ENCODE measurements around the gene DZIP1.
"Not testable (repeated sequence)": the region's sequence is repeated elsewhere in the genome, so short reads cannot be mapped to it uniquely, and the experiment has no call there.

DZIP1 gene, protein sequence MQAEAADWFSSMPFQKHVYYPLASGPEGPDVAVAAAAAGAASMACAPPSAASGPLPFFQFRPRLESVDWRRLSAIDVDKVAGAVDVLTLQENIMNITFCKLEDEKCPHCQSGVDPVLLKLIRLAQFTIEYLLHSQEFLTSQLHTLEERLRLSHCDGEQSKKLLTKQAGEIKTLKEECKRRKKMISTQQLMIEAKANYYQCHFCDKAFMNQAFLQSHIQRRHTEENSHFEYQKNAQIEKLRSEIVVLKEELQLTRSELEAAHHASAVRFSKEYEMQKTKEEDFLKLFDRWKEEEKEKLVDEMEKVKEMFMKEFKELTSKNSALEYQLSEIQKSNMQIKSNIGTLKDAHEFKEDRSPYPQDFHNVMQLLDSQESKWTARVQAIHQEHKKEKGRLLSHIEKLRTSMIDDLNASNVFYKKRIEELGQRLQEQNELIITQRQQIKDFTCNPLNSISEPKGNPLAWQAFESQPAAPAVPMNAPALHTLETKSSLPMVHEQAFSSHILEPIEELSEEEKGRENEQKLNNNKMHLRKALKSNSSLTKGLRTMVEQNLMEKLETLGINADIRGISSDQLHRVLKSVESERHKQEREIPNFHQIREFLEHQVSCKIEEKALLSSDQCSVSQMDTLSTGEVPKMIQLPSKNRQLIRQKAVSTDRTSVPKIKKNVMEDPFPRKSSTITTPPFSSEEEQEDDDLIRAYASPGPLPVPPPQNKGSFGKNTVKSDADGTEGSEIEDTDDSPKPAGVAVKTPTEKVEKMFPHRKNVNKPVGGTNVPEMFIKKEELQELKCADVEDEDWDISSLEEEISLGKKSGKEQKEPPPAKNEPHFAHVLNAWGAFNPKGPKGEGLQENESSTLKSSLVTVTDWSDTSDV

DNA sequence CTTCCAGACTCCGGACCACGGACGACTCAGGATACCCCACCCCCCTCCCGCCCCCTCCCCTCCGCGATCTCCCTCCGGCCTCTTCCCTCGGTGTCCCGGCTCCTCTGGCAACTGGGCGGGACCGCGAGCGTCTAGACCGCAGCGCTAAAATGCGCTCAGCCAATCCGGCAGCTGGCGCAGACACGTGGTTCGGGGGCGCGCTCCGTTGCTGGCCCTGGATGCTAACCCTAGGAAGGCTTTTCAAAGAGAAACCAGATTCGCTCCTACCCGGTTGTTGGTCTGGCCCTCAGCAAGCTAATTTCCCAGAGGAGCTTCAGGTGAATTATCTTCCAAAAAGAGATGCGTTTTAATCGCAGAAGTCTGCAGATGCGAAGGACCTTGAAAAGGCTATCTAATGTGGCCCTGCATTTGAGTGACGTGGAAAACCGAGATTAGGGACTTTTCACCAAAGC lies at the start of gene DZIP1:
TSS of gene DZIP1 (minus strand) at position 106 of the 452 bp plus-strand sequence. CDS start 2,677 bp downstream, outside the sequence.
- DNase-seq (ENCODE audit: low spot score): peak; percentile 81

DNA sequence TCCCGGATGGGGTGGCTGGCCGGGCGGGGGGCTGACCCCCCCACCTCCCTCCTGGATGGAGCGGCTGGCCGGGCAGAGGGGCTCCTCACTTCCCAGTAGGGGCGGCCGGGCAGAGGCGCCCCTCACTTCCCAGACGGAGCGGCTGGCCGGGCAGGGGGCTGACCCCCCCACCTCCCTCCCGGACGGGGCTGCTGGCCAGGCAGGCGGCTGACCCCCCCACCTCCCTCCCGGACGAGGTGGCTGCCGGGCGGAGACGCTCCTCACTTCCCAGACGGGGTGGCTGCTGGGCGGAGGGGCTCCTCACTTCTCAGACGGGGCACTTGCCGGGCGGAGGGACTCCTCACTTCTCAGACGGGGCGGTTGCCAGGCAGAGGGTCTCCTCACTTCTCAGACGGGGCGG lies 46.5 kb upstream of the DZIP1 start:
- DNase-seq (ENCODE audit: low spot score): not testable (repeated sequence)

DNA sequence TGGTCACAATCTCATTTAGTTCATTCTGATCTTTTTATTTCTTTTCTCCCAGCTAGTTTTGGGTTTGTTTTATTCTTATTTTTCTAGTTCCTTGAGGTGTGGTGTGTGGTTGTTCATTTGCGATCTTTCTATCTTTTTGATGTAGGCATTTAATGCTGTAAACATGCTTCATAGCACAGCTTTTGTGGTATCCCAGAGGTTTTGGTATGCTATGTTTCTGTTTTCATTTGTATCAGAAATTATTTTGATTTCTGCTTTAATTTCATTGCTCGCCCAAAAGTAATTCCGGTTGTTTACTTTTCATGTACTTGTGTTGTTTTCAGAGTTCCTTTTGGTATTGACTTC lies 45.0 kb upstream of the DZIP1 start:
- no peak for DNase-seq (ENCODE audit: low spot score)

DNA sequence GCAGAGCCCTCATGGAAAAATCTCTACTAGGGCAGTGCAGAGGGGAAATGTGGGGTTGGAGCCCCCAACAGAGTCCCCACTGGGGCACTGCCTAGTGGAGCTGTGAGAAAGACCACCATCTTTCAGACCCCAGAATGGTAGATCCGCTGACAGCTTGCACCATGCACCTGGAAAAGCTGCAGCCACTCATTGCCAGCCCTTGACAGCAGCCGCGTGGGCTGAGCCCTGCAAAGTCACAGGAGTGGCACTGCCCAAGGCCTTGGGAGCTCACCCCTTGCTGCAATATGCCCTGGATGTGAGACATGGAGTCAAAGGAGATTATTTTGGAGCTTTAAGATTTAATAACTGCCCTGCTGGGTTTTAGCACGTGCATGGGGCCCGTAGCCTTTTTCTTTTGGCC lies 40.5 kb upstream of the DZIP1 start:
- not testable (repeated sequence) for DNase-seq (ENCODE audit: low spot score)

DNA sequence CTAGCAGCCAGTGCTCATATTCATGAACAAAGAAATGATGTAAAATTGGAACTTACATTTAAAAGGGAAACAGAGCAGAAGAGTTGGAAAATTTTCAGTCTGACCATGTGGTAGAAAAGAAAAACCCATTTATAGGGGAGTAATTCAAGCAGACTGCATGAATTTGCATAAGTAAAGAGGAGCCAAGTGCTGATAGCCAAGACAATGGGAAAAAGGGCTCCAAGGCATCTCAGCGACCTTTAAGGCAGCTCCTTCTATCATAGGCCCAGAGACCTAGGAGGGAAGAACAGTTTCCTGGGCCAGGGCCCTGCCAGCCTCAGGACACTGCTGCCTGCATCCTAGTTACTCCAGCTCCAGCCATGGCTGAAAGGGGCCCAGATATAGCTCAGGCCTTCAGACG lies 39.9 kb upstream of the DZIP1 start:
- no peak for DNase-seq (ENCODE audit: low spot score)

DNA sequence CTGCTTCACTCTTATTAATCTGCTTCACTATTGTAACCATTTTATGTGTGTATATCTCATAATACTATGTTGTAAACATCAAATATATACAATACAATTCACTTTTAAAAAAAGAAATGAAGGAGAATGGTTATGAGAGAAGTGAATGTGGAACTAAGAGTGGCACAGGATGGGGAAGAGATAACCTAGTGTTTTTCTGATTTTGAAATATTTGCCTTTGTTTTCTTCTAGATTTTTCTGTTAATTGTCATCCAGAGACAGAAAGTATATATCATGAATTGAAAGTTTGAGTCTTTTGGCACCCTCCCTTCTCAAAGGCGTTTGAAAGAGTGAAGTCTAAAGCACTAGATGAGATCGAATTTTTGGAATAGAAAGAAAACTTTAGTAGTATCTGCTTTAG lies 35.2 kb upstream of the DZIP1 start:
- DNase-seq (ENCODE audit: low spot score): no peak

DNA sequence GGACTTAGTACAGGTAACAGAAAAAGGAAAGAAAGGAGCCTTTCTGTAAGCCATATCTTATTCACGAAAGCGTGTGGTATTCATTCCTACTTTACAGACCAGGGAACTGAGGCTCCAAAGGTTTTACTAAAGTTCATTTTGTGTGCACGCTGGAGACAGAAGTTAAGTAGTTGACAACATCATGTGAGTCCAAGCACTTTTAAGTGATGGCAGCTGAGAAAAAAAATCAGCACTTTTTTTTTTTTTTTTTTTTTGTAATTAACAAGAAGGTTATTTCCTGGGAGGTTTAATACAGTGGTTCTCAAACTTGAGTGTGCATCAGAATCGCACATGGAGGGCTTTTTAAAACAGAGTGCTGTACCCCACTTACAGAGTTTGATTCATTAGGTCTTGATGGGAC lies 34.5 kb upstream of the DZIP1 start:
- DNase-seq (ENCODE audit: low spot score): no peak

DNA sequence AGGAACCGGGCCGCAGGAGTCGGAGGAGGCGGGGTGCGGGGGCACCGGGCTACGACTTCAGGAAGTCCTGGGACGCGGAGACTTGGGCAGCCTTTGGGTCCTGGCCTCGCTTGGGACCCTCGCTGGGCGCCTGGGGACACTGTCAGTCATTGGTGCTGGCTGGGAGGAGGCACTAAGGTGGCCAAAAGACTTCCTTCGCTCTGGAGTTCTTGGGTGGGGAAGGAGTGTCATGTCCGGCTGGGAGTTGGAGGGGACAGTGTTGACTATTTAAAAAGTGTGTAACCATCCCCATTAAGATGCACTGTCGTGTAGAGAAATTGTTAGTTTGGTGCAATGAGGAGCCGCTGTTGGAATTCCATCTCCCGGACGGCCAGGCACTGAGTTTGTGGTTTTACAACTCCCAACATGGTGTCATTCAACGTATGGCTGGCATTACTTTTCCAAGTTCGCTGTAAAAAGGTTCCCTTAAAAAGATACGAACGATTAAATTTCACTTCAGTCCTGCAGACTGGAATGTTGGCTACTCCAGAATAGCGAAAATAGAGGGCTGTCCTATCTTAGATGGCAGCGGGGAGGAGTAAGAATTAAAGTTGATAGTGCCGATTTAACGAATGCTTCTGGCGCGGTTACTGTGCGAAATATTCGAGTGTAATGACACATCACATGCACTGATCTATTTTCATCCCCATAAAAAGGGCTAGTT lies 33.2 kb upstream of the DZIP1 start:
- peak; percentile 19 for DNase-seq (ENCODE audit: low spot score)

DNA sequence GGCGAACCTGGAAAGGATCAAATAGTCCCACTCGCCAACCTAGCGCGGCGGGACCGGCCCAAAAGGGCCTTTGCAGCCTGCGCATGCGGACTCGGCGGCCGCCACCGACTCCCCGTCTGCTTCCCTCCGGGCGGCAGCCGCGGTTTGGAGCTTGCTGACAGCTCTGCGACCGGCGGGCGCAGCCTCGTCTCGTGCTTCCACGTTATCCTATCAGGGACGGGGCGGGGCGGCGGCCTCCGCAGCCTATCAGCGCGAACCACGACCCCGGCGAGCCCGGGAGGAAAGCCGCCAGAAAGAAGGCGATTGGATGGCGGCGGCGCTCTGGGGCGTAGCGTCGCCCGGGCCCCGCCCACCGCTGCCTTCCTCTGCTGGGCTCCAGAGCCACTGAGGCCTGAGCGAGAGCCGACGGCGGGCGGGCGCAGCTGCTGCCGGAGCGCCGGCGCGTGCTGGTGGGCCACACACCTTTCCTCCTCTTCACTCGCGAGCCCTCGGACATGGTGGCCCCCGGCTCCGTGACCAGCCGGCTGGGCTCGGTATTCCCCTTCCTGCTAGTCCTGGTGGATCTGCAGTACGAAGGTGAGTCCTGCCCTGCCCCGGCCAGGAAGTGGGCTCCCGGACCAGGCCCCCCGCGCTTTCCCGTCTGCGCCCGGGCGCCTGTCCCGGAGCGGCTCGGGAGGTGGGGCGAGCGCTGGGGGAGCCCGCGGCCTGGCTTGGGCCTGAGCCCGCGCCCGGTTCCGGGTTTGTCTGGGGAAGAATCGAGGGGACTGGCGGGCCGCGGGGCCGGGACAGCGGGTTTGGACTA lies 32.5 kb upstream of the DZIP1 start, which contains the start of gene DNAJC3:
TSS of gene DNAJC3 (plus strand) at position 378 of the 802 bp plus-strand sequence. CDS start at position 495, 117 bp downstream.
- DNase-seq (ENCODE audit: low spot score): peak; percentile 98

DNA sequence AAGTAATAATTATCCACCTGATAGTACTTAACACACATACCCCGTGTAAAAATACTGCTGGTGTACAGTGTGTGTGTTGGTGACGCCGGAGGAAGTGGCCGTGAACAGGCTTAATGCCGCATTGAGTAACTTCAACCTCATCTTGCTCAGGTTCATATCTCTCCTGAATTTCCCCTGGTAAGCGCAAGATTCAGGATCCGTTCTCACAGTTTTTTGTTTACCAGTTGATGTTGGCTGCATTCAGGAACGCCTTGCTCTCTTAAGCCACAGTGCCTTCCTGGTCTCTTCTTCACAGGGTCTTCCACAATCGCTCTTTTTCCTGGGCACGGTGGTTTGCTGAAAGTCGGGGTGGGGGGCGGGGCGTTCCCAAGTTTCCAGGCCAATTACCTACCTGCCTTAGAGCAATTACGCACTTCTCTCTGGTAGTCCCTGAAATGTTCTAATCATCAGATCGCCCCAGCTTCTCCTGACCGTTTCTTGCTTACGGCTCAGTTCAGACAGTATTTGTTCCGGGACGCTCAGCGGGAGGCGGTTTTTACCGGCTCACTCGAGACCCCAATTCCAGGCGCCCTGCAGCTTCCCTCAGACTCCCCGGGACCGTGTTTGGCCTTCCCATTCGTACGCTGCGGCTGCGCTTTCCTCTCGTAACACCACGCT lies 31.7 kb upstream of the DZIP1 start:
- DNase-seq (ENCODE audit: low spot score): peak; percentile 16

DNA sequence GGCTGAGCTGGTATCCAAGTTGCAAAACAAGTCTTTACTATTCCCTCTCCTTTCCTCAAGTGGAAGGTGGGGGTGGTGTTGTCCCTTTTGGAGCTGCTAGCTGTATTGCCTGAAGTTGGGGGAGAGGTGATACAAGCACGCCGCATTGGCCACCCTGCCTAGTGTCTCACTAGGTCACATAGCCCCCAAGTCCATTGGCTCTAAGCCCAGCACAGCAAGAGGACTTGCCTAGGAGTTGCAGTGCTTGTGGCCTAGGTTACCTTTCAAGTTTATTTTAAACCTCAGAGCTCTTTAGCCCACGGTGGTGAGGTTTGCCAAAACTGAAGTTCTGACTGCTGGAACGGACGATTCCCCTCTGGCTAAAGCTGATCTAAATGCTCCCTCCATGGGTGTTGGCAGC lies 27.1 kb upstream of the DZIP1 start:
- no peak for DNase-seq (ENCODE audit: low spot score)

DNA sequence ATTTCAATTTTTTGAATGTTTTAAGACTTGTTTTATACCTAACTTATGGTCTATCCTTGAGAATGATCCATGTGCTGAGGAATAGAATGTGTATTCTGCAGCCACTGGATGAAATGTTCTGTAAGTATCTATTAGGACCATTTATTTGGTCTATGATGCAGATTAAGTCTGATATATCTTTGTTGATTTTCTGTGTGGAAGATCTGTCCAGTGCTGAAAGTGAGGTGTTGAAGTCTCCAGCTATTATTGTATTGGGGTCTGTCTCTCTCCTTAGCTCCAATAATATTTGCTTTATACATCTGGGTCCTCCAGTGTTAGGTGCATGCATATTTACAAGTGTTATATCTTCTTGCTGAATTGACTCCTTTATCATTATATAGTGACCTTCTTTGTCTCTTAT lies 22.7 kb upstream of the DZIP1 start:
- not testable (repeated sequence) for DNase-seq (ENCODE audit: low spot score)

DNA sequence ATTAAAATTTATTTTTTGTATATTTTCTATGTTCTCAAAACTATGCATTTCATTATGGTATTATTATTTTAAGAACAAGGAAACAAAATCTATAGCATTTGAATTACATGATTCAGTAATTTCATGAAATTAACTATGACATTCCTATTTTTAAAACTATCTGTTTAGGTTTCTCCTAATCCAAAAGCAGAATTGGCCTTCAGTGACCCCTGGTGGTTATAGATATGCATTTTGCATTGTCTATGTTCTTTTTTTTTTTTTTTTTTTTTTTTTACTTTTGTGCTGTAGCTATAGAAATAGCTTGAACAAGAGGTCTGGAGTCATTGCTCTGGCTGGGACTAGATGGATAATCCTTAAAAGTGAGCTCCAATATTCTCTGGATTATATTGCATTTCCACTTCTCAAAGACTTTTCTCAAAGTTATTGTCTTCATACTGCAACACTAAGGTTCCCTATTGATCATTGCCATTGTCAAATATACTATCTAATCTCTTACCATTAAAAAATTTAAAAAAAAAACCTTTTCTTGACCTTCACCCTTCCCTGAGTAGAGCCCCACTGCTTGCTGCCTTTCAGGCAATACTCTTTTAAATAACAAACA lies 16.6 kb upstream of the DZIP1 start:
- no peak for DNase-seq (ENCODE audit: low spot score)

DNA sequence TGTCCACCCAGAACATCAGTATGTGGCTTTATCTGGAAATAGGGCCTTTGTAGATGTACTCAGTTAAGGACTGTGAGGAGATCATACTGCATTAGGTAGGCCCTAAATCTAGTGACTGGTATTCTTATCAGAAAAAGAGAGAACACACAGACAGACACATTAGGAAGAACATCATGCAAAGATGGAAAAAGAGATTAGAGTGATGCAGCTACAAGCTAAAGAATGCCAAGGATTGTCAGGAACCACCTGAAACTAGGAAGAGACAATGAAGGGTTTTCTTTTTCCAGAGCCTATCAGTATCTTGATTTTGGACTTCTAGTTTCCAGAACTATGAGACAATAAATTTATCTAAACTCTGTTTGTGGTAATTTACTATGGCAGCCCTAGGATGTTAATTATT lies 15.0 kb upstream of the DZIP1 start:
- DNase-seq (ENCODE audit: low spot score): no peak

DNA sequence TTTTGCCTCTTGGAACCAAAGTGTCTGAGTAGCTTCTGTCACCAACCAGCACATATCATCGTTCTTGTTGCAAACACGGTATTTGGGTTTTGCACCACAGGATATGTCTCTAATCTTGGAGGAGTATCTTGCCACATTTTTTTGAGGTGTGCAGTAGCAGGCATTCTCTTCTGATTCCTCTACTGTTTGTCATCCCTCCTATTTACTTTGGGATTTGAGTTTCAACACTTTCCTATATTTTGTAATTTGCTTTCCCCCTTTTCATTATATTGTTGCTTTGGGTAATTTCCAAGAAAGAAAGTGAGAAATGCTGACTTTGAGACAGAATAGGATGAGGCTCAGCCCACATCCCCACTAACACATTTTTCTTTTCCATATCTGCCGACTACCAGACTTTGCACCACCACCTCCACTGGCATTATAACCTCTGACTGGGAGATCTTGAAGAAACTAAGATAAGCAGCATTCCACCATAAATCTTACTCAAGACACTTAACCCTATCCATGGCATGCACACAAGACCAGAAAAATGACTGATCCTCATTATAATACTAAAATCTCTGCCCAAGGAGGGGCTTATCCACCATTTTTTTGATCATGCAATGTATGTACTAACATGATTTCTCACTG lies 12.0 kb upstream of the DZIP1 start:
- DNase-seq (ENCODE audit: low spot score): no peak

DNA sequence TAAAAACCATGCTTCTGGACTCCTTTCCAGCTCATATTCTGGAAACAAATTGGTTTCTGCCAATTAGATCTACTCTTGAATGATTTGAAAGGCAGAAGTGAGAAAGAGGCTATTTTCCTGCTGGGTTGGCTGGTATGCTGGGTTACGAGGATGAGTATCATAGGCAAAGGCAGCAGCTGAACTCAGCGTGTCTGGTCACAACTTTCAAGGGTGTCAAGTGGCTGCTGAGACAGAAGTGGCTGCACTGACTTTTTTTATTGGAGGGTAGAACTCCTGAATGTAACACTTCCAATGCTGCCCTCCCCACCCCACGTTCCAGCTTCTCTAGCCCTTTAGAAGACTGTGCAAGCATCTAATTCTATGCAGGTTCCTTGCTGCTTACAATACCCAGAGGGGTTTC lies 8.3 kb upstream of the DZIP1 start:
- DNase-seq (ENCODE audit: low spot score): no peak

DNA sequence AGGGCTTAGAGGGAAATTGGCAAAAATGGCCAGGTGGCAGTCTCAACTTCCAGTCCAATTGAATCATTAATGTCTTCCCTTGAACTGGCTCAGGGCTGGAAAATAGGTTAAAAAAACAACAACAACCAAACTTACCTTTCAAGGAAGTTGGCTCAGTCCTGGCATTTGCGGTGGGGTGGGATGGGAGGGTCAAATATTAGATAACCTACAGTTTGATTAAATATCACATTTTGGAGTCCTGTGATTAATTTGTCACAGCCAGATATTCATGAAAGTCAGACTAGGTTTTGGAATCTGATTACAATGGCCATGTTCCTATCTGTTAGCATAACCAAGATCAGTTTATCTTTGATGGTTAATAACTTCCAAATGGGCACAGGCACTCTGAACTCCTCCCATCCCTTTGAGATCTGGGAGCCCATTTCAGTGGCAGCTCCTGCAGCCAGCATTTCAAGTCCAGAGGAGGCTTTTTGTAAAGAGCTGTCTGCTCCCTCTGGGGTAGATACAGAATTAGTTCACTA lies 7.8 kb upstream of the DZIP1 start:
- DNase-seq (ENCODE audit: low spot score): no peak

DNA sequence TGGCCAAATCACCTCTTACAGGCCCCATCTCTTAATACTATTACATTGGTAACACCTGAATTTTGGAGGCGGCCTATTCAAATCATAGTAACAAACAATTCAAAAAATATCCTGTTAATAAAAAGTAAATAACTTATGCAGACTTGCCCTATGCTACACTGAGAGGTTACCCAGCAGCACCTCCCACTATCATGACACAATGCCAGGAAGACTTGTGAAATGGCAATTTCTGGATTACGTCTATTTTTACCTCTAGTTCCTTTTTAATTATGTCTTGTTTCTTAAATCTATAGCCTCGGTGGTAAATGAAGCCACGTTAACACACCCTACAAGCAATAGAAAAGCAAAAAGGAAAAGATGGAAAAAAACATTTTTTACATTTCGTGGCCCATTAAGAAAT lies 6.2 kb upstream of the DZIP1 start:
- no peak for DNase-seq (ENCODE audit: low spot score)

DNA sequence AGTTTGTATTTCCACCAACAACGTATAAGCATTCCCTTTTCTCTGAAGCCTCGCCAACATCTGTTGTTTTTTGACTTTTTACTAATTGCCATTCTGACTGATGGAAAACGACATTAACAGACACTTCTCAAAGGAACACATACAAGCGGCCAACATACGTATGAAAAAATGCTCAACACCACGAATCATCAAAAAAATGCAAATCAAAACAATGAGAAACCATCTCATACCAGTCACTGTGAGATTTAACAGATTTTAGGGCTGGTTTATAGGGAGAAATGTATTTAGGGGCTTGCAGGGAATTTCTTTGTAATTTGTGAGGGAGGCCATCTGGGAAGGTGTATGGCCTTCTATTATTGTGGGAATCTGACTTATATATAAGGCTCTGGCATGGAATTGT lies 2.8 kb upstream of the DZIP1 start:
- no peak for DNase-seq (ENCODE audit: low spot score)
